Sigmoid colon (tissue), 7 donors: ENCODE measurements around the gene ZCCHC24. TPM values are rescaled to one million over a fixed set of nuclear protein-coding genes. Genes with fewer than 3 reads are reported as not detected.
A peak's percentile ranks its signal among the peaks of the same experiment; 100 is the strongest.

Source experiments
- DNase-seq: peaks from one replicate; pipeline ENCODE4 v3.0.0-alpha.2; 2019
- H3K27ac ChIP-seq, 4 donors: fragments of 200-600 bp; sonication (generic); one replicate each; pipeline ENCODE4 v1.5.1; 2016 to 2019; ENCODE audit warnings: mild to moderate bottlenecking in 1 of 4
- H3K27me3 ChIP-seq, 3 donors: fragments of 200-600 bp; sonication (generic); one replicate each; pipeline ENCODE4 v1.5.1; 2019; ENCODE audit warnings: mild to moderate bottlenecking in 1 of 3
- H3K36me3 ChIP-seq, 4 donors: fragments of 200-600 bp; sonication (generic); one replicate each; pipeline ENCODE4 v1.5.1; 2016 to 2019
- H3K4me1 ChIP-seq, 4 donors: fragments of 200-600 bp; sonication (generic); one replicate each; pipeline ENCODE4 v1.5.1; 2017 to 2019
- H3K4me3 ChIP-seq, 4 donors: fragments of 200-600 bp; sonication (generic); one replicate each; pipeline ENCODE4 v1.5.1; 2017 to 2019; ENCODE audit warnings: mild to moderate bottlenecking in 2 of 4, moderate library complexity in 1 of 4
- H3K9me3 ChIP-seq, 4 donors: fragments of 200-600 bp in 3 of 4; sonication (generic) in 3 of 4; one replicate each; pipeline versions ENCODE4 v1.5.1 to v1.6.1; 2013 to 2019
- CTCF ChIP-seq, 4 experiments: fragments of 450-650 bp in 3 of 4; fragments of 200-600 bp in 1 of 4; IDR thresholded peaks; one replicate each; pipeline ENCODE4 v1.5.1; 2016 to 2019; ENCODE audit warnings: antibody characterized with exemption in 4 of 4, mild to moderate bottlenecking in 3 of 4, moderate library complexity in 2 of 4
- EP300 ChIP-seq, 4 donors: sonication (generic); formaldehyde crosslinking; IDR thresholded peaks; one replicate each; pipeline ENCODE4 v1.6.1; 2017; ENCODE audit warnings: antibody characterized with exemption in 4 of 4
- POLR2A ChIP-seq, 2 donors: fragments of 450-650 bp; IDR thresholded peaks; one replicate each; pipeline ENCODE4 v1.6.1; 2016; ENCODE audit warnings: antibody characterized with exemption in 2 of 2, mild to moderate bottlenecking in 2 of 2, moderate library complexity in 2 of 2
- POLR2AphosphoS5 ChIP-seq, 4 donors: sonication (generic); formaldehyde crosslinking; IDR thresholded peaks; one replicate each; pipeline ENCODE4 v1.6.1; 2017; ENCODE audit warnings: antibody characterized with exemption in 4 of 4
- WGBS, 2 donors: extraction: QIAGEN DNeasy Blood & Tissue Kit; methylation state at CpG; one replicate each; pipeline ENCODE4 v1.1.7; 2013; 5-methylcytosine and 5-hydroxymethylcytosine counted together
- intact Hi-C: fragments of 100-400 bp; cut with DNase I; formaldehyde crosslinking; loops from one replicate; pipeline ENCODE4 v1.15.1; 2023
- polyA plus RNA-seq, 3 donors: library from polyadenylated mRNA; stranded (reverse); fragments of 200-250 nt; gene quantifications; one replicate each; pipeline ENCODE4 v1.2.3, GENCODE V29; 2013
- total RNA-seq, 4 donors: library from RNA; depleted of rRNA; stranded (reverse); fragments of >200 nt; gene quantifications; one replicate each; pipeline ENCODE4 v1.1.0, GENCODE V29; 2016
- donor health status: healthy with polysubstance abuse.
- donor health status: Bipolar disorder and iron deficiency.
- donor health status: healthy.

Gene ZCCHC24
- total and polyA plus RNA-seq, 7 donors, result 7.6 to 141 (median 82.6) TPM

DNA sequence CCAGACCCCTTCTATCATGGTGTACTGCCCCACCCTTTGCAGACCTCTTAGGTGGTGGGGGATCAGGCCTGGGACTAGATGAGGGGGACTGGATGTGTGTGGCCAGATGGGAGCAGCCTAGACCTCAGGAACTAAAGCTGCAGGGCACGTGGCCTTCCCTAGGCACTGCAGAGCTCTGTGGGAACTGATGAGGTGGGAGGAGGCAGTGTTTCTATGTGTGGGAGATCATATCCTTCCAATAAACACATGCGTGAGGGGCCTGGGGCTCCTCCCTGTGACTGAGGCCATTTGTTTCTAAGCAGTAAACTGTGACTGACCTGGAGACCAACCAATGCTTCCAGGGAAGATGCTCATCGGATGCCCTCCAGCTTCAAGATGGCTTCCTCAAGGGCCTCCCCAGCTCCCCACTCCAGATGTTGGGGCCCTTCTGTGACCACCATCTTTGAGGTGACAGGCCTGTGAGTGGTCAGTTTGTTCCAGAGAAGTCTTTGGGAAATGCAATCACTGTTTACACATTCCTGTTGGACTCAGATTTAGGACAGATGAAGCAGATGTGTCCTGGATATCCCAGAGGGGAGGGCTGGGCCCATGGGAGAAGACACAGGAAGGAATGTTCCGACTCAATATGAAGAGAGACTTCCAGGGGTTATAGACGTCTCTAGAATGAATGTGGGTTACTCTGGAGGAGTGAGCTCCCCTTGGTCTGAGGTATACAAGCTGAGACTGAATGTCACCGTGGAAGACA lies 23.6 kb upstream of the ZCCHC24 start:
- 77 to 79% methylated on average over 6 of the region's 6 CpGs for WGBS, 2 donors
- no peak for TF ChIP-seq POLR2A (IDR thresholded peaks at IDR 0.05)
- TF ChIP-seq EP300 (IDR thresholded peaks at IDR 0.05), result no peak
- TF ChIP-seq CTCF (IDR thresholded peaks at IDR 0.05), result no peak
- no peak for TF ChIP-seq POLR2AphosphoS5 (IDR thresholded peaks at IDR 0.05)
- Histone ChIP-seq H3K9me3 (no peaks in the 10 kb centered on the region), H3K4me3 (no peak overlapping the region), H3K27me3 (no peaks in the 10 kb centered on the region), H3K36me3 (no peaks in the 10 kb centered on the region), H3K27ac (no peak overlapping the region), H3K4me1 (peaks cover 0 to 14% (median 11%) of the 10 kb centered on the region in 4 donors)
- intact Hi-C loops, result no loop called here
- no peak for DNase-seq

DNA sequence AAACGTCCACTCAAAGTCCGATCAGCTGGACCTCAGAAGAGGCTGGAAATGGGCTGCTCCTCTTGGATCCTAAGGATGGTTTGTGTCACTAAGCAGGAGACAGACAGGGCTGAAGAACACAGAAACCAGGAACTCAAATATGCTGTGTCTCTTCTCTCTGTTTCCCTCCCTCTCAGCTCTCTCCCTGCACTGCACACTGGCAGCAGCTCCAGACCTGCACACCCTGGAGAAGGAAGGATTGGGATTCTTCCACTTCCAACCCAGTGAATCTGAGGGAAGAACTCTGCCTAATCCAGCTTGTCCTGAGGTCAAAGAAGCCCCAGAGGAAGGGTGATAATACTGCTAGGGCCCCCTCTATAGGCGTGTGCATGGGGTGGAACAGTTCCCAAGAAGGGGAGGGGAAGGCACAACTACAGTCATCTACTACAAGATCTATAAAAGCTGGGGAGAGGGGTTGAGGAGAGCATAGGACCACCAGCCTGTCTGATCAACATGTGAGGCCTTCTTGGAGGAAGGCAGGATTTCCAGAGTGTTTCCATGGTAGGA lies 22.7 kb upstream of the ZCCHC24 start:
- peaks cover 0 to 14% (median 11%) of the 10 kb centered on the region in 4 donors for H3K4me1 ChIP-seq
- no peaks in the 10 kb centered on the region for H3K27me3 ChIP-seq
- TF ChIP-seq CTCF (IDR thresholded peaks at IDR 0.05) (no peak), POLR2AphosphoS5 (IDR thresholded peaks at IDR 0.05) (no peak), POLR2A (IDR thresholded peaks at IDR 0.05) (no peak), EP300 (IDR thresholded peaks at IDR 0.05) (no peak)
- H3K9me3 ChIP-seq, result no peaks in the 10 kb centered on the region
- H3K4me3 ChIP-seq, result no peak overlapping the region
- 75 to 79% methylated on average over 3 of the region's 3 CpGs for WGBS, 2 donors
- peak overlapping the region in 3 of 4 donors; percentile 55 to 69 (median 62) for H3K27ac ChIP-seq
- intact Hi-C loops, result no loop called here
- H3K36me3 ChIP-seq, result no peaks in the 10 kb centered on the region
- no peak for DNase-seq

- no peaks in the 10 kb centered on the region for H3K27me3 ChIP-seq
- intact Hi-C loops, result no loop called here
- no peaks in the 10 kb centered on the region for H3K36me3 ChIP-seq
- no peaks in the 10 kb centered on the region for H3K9me3 ChIP-seq
- H3K4me3 ChIP-seq, result no peak overlapping the region
- WGBS, 2 donors, result 93 to 99% methylated on average over 3 of the region's 3 CpGs
- no peak for DNase-seq
- H3K4me1 ChIP-seq, result peaks cover 0 to 14% (median 11%) of the 10 kb centered on the region in 4 donors
- H3K27ac ChIP-seq, result no peak overlapping the region
- TF ChIP-seq EP300 (IDR thresholded peaks at IDR 0.05) (no peak), POLR2AphosphoS5 (IDR thresholded peaks at IDR 0.05) (no peak), CTCF (IDR thresholded peaks at IDR 0.05) (no peak), POLR2A (IDR thresholded peaks at IDR 0.05) (no peak)
Observed at GRCh38 chr10:79465341-79465740, 19.9 kb upstream of the ZCCHC24 start.

DNA sequence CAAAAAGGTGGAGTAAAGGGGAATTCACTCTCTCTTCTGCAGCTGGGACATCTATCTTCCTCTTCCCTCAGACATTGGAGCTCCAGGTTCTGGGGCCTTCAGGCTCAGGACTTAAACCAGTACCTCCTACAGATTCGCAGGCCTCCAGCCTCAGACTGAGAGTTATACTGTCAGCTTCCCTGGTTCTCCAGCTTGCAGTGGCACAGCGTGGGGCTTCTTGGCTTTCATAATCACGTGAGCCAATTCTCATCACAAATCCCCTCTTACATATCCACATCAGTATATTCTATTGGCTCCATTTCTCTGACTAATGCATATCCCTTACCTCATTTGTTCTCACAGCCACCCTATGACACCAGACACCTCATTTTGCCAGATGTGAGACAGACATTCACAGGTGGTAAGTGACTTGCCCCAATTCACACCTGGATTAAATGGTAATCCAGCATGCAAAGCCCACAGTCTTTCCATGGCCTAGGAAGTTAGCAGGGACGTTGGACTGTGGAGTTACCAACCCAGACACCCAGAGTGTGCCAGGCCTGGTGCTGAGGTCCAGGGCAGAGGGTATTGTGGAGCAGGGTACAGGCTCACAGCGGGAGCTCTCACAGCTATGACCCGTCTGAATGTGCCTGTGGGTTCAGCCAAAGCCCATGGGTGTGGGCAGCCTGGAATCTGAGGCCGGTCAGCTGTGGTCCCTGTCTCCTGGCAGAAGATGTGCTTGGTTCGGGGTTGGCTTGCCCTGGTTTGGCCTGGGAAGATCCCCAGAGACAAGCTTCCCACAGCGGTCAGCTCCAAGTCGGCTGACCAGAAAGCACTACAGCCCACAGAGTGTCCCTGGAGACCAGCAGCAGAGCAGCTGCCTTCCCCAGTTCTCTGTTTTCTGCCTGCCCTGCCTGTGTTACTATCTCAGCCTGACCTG lies 18.4 kb upstream of the ZCCHC24 start:
- intact Hi-C loops, result no loop called here
- Histone ChIP-seq H3K4me3 (no peak overlapping the region), H3K9me3 (no peaks in the 10 kb centered on the region), H3K4me1 (peaks cover 0 to 14% (median 11%) of the 10 kb centered on the region in 4 donors), H3K27ac (no peak overlapping the region), H3K27me3 (no peaks in the 10 kb centered on the region), H3K36me3 (no peaks in the 10 kb centered on the region)
- TF ChIP-seq POLR2A (IDR thresholded peaks at IDR 0.05), result no peak
- TF ChIP-seq POLR2AphosphoS5 (IDR thresholded peaks at IDR 0.05), result no peak
- TF ChIP-seq CTCF (IDR thresholded peaks at IDR 0.05), result no peak
- TF ChIP-seq EP300 (IDR thresholded peaks at IDR 0.05), result no peak
- DNase-seq, result no peak
- 84 to 89% methylated on average over 10 of the region's 10 CpGs for WGBS, 2 donors
